Loucy (cell line): ENCODE results near the gene IFNK.

Experiments
- CTCF ChIP-seq: fragments of 200-600 bp; sonication (generic); conservative IDR thresholded peaks from 2 replicates; pipeline ENCODE4 v1.5.1; 2014; ENCODE audit warnings: mild to moderate bottlenecking, antibody characterized with exemption, low read length
- EZH2phosphoT487 ChIP-seq: fragments of 200-600 bp; IDR thresholded peaks from 2 replicates; pipeline ENCODE4 v1.6.1; 2018; ENCODE audit warnings: antibody characterized with exemption, mild to moderate bottlenecking, moderate library complexity, borderline replicate concordance

- TF ChIP-seq CTCF = no peak
- no peak for TF ChIP-seq EZH2phosphoT487
These were observed 15.7 kb downstream of the IFNK start for GRCh38 chr9:27539479-27540441.
